Stimulated activated CD4-positive, alpha-beta T cell treated with anti-CD3 and anti-CD28 coated beads, Interleukin-4, amount 100 ng/mL, for 48 hours (primary cell): Measurements from ENCODE around the gene IQCN.
A peak's percentile ranks its signal among the peaks of the same experiment; 100 is the strongest.

ENCODE experiments used
- DNase-seq, 2 donors: peaks; one replicate each; pipeline ENCODE4 v3.0.0-alpha.2; 2020; ENCODE audit warnings: low read depth in 2 of 2

Gene IQCN

GRCh38 chr19:18274219-18274780, at the start of gene IQCN:
IQCN (minus strand) TSS chr19:18274452; CDS start chr19:18269478, 4,974 bp downstream.
- DNase-seq, result no peak

- peak; percentile 98 to 99 for DNase-seq
Measured at GRCh38 chr19:18322759-18323460, 48.7 kb upstream of the IQCN start, which contains the start of gene LSM4. LSM4 (minus strand) TSS chr19:18323076; CDS start chr19:18323020, 56 bp downstream.

GRCh38 chr19:18322318-18322758, 48.1 kb upstream of the IQCN start:
- peak in 1 of 2 donors; percentile 44 for DNase-seq

GRCh38 chr19:18321734-18322102, 47.5 kb upstream of the IQCN start:
- no peak for DNase-seq

- no peak for DNase-seq
Measured at GRCh38 chr19:18320865-18321733, 46.8 kb upstream of the IQCN start.

GRCh38 chr19:18319591-18320135, 45.4 kb upstream of the IQCN start:
- DNase-seq, result no peak

- peak in 1 of 2 donors; percentile 28 for DNase-seq
Measured at GRCh38 chr19:18317961-18318800, 43.9 kb upstream of the IQCN start.

GRCh38 chr19:18313398-18313797, 39.1 kb upstream of the IQCN start:
- no peak for DNase-seq

- no peak for DNase-seq
Measured at GRCh38 chr19:18312092-18312534, 37.9 kb upstream of the IQCN start.

- no peak for DNase-seq
Measured at GRCh38 chr19:18311502-18312091, 37.3 kb upstream of the IQCN start.

GRCh38 chr19:18310966-18311365, 36.7 kb upstream of the IQCN start:
- no peak for DNase-seq

- DNase-seq, result no peak
Measured at GRCh38 chr19:18310118-18310909, 36.1 kb upstream of the IQCN start.

GRCh38 chr19:18309525-18310064, 35.3 kb upstream of the IQCN start:
- DNase-seq, result no peak

- DNase-seq, result no peak
Measured at GRCh38 chr19:18308948-18309325, 34.7 kb upstream of the IQCN start.

GRCh38 chr19:18308051-18308947, 34.0 kb upstream of the IQCN start:
- DNase-seq, result no peak

- no peak for DNase-seq
Measured at GRCh38 chr19:18307271-18307681, 33.0 kb upstream of the IQCN start.

GRCh38 chr19:18306888-18307260, 32.6 kb upstream of the IQCN start:
- DNase-seq, result no peak

- DNase-seq, result no peak
Measured at GRCh38 chr19:18306209-18306887, 32.1 kb upstream of the IQCN start.
